B cell (primary cell): ENCODE results near the gene USP34.

Experiments
- EZH2 ChIP-seq: IDR thresholded peaks from 2 replicates; pipeline ENCODE4 v1.6.1; 2012; ENCODE audit warnings: borderline replicate concordance, low read depth, mild to moderate bottlenecking, moderate library complexity, low read length; ENCODE audit not compliant: insufficient read depth, poor library complexity, severe bottlenecking
- TF ChIP-seq, protein P1 (sequence below): fragments of 200-600 bp; IDR thresholded peaks from one replicate; pipeline ENCODE4 v1.8.0; 2022; ENCODE audit warnings: antibody characterized with exemption, mild to moderate bottlenecking

GRCh38 chr2:61376211-61376610 is 94.7 kb downstream of the USP34 start:
- TF ChIP-seq, protein P1, sequence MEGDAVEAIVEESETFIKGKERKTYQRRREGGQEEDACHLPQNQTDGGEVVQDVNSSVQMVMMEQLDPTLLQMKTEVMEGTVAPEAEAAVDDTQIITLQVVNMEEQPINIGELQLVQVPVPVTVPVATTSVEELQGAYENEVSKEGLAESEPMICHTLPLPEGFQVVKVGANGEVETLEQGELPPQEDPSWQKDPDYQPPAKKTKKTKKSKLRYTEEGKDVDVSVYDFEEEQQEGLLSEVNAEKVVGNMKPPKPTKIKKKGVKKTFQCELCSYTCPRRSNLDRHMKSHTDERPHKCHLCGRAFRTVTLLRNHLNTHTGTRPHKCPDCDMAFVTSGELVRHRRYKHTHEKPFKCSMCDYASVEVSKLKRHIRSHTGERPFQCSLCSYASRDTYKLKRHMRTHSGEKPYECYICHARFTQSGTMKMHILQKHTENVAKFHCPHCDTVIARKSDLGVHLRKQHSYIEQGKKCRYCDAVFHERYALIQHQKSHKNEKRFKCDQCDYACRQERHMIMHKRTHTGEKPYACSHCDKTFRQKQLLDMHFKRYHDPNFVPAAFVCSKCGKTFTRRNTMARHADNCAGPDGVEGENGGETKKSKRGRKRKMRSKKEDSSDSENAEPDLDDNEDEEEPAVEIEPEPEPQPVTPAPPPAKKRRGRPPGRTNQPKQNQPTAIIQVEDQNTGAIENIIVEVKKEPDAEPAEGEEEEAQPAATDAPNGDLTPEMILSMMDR = no peak
- no peak for TF ChIP-seq EZH2
